HG03108 (cell line): ENCODE results near the gene ANKZF1.

ENCODE experiments used
- ATAC-seq: cut with Tn5 transposase; IDR thresholded peaks from one replicate; pipeline ENCODE4 v1.9.1; 2021; ENCODE audit warnings: moderate library complexity; ENCODE audit not compliant: unreplicated experiment

Gene ANKZF1

DNA sequence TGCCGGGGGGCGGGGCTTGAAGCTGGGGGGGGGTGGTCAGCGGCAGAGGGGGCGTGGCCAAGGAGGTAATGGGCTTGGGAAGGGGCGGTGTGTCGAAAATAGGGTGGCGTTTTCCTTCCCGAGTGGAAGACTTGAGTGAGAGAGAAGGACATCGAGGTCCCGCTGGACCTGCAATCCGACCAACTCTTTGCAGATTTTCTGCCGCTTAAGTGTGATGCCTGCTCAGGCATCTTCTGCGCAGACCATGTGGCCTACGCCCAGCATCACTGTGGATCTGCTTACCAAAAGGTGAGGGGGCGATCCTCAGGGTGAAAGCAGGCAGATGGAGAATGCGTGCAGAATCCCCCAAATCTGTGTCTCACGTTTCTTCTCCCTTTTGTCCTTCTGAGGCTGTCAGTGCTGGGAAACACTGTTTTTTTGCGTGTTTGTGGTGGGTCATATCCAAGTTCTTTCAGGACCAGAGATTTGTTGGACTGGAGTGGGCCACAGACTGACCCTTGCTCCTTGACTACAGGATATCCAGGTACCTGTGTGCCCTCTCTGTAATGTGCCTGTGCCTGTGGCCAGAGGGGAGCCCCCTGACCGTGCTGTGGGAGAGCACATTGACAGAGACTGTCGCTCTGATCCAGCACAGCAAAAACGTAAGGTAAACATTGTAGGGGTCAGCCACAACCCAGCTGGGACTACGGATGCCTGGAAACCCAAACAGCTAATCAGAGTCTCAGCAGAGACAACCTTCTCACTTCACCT lies 22.3 kb upstream of the ANKZF1 start:
- ATAC-seq: no peak

DNA sequence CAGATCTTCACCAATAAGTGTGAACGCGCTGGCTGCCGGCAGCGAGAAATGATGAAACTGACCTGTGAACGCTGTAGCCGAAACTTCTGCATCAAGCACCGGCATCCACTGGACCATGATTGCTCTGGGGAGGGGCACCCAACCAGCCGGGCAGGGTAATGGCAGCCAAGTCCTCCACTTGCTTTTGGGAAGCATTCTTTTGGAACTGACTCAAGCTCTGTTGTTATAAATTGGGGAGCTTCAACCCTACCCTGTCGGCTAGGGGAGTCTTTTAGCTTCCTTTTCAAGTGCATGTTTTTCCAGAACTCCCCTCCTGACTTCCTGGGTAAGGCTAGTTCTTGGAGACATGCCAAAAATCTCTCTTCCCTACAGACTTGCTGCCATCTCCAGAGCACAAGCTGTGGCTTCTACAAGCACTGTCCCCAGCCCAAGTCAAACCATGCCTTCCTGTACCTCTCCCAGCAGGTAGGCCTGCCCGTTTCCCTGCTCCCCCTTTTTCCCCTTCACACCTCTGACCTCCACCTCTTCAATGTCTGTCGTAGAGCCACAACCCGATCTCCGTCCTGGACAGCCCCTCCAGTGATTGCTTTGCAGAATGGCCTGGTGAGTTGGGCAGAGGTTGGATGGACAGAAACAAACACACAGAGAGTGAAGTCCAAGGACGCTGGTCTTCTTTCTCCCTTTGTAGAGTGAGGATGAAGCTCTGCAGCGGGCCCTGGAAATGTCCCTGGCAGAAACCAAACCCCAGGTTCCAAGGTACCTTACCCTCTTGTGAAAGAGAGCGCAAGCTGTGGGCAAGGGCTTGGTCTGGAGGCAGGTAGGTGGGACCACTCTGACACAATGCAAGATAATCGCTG lies 21.5 kb upstream of the ANKZF1 start:
- ATAC-seq: no peak

DNA sequence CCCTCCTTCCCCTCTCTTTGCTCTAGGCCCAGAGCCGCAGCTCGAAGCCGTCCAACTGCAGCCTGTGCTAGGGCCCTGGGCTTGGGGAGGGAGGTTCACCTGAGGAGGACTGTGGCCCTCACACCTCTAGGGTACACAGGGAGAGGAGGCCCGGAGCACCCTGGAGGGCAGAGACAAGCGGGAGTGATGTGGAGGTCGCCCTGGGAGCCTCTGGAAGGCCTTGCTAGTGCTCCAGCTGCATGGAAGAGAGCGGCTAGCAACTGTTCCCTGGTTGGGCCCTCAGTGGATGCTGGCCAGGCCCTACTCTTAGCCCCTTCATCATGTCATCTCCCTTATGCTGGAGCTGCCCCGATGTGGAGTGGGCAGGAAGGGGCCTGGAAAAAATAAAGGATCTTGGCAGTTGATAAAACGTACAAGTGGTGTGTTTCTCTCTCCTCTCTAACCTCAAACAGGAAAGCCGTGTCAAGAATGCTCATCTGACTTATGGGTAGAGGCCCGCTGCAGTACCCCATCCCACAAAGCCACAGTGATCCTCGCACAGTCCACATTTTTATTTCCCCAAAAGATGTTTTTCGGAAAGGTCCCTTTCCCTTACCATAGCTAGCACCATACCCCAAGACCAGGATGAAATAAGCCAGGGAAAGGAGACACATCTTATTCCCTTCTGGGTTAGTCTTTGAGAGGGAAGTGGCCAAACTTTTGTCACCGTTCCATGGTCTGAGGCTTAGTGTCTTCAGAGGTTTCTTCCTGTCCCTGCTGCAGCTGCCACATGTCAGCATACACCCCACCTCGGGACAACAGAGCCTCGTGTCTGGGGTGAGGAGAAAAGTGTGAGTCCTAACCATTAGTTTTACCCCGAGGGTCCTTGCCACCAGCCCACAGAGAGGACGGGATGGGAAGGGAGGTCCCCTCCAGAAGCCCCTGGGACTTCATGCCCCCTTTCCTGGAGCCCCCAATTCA lies 20.1 kb upstream of the ANKZF1 start:
- ATAC-seq: no peak

DNA sequence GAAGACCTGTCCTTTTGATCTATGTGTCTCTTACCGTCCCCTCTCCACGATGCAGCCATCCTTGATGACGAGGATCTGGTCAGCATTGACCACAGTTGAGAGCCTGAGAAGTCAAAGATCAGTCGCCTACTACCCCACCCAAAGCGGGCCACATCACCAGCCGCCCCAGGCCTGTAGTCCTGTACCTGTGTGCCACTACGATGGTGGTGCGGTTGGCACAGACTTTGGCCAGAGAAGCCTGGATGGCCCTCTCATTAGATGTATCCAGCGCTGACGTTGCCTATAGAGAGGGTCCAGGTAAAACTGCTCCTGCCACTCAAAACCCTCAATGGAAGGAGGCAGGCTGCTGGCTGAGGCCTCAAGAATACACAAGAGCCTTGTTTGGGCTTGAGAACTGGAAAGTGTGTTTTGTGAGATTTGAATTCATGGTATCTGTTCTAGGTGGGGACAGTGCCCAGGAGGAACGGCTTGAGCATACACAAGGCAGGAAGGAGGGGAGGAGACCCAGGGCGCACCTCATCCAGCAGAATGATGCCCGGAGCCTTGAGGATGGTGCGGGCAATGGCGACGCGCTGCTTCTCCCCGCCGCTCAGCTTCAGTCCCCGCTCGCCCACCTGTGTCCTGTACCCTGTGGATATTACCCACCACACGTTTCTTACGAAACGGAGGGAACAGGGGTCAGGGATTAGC lies 19.3 kb upstream of the ANKZF1 start:
- no peak for ATAC-seq

DNA sequence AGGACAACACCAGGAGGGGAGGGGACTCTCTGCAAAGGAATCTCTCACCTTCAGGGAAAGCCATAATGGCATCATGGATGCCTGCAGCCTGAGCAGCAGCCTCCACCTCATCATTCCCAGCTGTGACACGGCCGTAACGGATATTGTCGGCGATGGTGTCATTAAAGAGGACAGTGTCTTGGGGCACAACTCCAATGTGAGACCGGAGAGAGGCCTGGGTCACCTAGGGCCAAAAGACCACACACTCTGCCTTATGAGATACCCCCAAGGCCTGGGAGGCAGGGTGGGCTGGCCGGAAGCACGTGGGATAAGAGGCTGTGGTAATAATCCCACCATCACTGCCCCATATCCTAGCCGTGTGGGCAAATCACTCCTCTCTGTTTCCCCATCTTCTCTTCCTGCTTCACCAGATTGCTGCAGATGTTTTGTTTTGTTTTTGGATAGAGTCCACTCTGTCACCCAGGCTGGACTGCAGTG lies 18.7 kb upstream of the ANKZF1 start:
- ATAC-seq: no peak

DNA sequence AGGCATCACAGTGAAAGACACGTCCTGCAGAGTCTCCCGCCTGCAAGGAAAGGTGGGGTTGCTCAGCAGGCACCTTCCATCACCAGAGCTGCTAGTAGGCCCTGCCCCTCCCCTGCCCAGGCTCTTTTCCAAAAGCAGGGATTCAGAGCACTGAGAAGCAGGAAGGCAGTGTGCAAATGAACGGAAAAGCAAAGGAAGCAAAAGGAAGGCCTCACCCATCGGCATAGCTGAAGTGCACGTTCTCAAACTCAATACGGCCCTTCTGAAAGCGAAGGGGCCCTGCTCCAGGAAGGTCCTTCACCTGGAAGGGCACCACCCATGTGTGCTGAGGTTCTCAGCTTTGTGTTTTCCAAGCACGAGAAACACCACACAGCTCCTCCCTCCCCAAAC lies 16.6 kb upstream of the ANKZF1 start:
- ATAC-seq: no peak

DNA sequence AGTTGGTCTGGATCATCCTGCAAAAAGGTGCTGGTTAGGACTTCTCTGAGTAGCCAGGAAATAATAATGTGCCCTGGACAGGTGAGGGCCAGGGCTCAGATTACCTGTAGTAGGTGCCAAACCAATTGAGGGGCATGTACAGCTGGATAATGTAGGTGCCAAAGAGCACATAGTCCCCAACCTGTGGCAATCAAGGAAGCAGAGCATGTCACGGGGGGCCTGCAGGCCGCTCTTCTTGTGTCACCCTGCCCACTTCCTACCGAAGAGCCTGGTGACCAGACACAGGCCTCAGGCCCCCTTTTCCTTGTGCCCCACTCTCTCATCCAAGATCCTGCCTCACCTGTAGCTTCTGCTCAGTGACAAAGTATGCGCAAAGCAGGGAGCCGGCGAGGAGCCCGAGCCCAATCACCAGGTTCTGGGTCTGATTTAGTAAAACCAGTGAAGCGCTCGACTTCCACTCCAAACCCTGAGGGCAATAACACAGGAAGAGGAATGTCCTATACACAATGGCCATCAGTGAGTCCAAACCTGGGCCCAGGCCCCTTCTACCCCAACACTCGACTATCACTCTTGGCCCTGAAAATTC lies 16.0 kb upstream of the ANKZF1 start:
- no peak for ATAC-seq

DNA sequence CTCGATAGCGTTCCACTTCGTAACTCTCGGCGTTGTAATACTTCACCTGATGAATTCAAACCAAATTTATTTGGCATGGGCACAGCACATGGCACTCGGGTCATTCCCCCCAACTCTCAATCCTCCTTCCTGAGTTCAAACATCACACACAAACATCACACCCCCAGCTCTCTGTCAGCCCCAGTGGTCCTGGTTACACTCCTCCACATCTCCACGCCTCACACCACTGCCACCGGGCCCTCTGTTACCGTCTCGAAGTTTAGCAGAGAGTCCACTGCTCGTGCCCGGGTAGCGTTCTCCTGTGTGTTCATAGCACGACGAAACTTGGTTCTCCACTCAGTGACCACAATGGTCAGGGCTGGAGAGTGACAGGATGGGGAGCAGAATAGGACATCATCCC lies 15.5 kb upstream of the ANKZF1 start:
- no peak for ATAC-seq

DNA sequence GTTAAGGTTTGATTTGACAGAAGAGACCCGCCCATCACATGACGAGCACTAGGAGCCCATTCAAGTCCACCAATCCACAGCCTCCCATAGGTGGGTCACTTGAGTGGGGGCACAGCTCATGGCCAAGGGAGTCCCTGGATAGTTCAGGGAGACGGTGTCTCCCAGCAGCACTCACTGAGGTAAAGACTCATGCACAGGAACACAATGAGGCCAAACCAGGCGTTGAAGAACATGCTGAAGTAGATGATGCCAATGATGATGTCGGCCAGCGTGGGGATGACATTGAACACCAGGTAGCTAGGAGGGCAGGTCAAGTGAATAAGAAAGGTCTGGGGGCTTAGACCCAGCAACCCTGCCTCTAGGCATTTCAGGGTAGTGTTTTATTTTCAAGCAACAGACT lies 14.8 kb upstream of the ANKZF1 start:
- ATAC-seq: no peak

DNA sequence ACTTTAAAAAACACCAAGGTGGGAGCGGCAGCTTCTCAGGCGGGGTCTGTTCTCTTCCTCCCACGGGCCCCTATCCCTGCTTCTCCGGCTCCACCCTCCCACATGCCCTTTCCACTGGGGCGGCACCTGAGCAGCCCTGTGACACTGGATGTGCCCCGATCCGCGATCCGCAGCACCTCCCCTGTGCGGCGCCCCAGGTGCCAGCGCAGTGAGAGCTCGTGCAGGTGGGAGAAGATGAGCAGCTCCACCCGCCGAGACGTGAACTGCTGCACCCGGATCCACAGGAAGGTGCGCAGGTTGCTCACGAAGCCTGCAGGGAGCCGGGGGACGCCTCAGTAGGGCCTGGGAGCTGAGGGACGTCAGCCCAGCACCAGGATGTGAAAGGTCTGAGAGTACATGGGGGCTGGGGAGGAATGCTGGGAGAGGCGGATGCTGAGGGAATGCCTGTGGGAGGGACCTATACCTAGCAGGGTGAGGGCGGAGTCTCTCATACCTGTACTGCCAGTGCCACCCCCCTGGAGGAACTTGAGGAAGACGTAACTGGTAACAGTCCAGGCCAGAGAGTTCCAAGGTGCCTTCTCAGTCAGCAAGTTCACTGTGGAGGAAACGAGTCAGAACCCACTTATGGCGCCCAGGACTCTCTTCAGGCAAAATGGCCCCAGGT lies 13.6 kb upstream of the ANKZF1 start:
- ATAC-seq: no peak

DNA sequence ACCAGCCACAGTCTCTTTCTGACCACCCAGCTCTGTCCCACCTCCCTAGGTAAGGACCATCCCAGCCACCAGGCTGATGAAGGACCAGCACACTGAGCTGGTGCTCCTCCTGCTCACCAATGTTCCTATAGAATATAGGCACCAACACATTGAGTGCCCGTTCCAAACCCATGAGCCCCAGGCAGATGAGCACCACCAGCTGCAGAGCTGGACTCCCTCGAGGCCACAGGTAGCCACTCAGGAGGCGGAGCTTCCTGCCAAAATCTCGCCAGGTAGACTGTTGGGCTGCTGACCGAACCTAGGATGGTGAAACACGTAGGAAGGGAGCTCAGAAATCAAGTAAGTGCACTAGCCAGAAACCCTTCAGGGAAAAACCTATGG lies 13.1 kb upstream of the ANKZF1 start:
- no peak for ATAC-seq

DNA sequence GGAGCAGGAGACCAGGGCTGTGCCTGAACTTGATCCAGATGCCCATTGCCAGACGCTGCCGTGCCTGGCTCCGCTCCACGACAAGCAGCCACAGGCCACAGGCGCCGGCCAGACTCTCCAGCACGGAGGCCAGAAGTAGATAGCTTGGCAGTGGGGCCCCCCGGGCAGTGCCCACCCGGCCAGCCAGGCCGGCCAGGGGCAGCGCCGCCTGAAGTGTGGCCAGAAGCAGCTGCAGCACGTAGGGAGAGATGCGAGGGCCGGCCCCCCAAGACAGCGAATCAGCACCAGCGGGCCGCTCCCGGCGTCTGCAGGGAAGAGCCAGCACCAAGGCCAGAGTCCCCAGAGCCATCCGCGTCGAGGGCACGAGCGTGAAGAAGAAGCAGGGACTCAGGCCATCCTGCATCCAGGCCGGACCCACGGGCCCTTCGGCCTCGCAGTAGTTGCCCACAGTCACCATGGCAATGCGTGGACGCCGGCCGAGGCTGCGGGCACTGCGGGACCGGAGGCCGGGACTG lies 11.3 kb upstream of the ANKZF1 start:
- ATAC-seq: peak; percentile 19

DNA sequence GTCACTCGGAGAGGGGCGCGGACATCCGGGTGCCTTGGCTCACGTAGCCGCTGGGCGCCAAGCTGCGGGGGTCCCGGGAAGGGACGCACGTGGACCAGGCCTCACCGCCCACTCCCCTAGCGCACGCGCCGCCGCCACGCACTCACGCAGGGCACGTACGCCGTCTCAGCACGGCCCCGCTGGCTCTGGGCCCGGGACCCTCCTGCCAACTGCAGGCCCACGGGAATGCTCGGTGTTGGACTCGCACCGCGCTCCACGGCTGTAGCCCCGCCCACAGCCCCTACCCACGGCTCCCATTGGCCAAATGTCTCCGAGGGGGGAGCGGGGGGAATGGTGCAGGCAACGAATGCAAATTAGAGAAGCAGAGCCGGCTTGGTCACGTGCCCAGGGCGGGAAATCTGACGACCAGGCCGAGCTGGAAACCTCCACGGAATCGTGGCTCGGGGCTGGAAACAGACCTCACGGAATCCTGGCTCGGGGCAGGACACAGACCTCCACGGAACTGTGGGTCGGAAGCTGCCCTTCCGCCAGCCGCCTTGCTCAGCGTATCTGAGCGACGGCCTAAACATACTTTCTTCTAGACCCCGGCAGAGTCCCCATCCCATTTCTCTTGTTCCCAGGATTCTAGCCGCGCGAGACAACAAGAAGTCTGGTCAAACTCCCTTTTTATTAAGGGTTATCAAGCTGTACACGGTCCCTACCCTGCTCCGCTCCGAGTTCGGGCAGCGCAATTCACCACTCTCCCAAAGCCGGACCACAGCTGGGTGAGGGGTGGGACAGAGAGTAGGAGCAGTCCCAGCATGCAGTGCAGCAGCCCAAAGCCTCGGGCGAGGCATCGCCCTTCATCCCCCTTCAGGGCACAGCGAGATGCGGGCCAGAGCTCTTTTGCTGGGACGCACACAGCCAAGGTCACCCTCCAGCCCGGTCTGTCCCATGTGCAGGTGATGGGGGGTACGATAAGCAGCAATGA lies 10.6 kb upstream of the ANKZF1 start, which contains the start of gene ABCB6:
Gene ABCB6 (minus strand): TSS at position 227 of the 970 bp plus-strand sequence. CDS start 285 bp downstream, outside the sequence.
- peak; percentile 68 for ATAC-seq

DNA sequence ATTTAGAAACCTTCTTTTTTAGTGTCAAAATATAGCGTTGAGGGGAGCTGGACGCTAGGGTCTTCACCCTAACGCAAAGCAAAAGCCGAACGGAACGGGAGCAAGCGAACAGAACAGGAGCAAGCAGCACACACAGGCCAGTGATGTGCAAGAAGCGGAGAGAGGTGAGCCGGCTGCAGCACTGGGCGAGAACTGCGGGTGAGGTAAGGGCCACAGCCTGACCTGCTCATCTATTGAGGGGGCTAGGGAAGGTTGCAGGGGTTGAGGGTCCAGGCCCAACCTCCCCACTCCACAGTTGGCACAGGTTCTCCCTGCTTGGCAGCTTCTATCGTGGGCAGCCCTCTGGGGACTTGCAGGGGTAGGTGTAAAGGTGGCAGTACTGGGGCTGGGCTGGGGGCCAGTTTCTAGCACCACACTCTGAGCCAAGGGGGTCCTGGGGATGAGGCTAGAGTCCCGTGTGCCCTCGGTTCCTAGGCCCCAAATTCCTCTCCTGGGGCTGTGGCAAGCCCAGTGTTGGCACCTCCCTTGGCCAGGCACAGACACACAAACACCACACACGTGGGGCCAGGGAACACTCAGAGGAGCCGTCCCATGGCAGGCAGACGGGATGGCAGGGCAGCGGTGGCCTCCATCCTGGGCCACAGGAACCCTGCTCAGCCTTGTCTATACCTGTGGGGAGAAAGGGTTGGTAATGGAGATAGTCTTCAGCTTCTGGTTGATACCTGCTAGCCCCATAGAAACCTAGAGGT lies 9.6 kb upstream of the ANKZF1 start:
- ATAC-seq: no peak

DNA sequence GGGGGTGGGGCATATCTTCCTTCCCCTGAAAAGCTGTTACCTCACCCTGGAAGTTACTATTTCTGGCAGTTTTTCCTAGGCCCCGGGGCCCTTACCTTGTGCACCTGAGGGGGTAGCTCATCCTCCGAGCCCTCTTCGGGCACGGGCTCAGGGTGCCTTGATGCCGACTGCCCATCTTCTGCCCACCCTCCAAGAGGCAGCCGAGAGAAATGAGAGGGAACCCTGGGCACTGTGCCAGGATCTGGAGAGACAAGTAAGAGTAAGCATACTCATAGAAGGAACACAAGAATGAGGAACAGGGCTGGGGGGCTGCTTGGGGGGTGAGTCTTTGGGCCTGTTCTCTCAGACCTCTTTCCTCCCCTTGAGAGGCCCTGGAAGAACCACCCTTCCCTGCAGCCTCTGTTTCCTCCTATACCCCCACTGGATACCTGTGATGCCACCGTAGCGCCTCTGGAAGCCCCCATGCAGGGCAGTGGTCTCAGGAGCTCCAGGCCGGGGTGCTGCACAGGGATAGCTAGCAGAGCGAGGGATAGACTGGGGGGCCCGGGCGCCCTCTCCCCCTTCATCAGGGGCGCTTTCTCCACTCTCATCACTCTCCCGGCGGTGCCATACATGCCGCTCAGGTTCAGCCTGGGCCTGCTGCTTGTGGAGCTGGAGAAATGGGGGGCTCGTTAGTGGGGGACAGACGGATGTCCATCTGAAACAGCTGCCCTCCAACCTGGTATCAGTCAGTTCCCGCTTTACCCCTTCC lies 8.8 kb upstream of the ANKZF1 start:
- no peak for ATAC-seq

DNA sequence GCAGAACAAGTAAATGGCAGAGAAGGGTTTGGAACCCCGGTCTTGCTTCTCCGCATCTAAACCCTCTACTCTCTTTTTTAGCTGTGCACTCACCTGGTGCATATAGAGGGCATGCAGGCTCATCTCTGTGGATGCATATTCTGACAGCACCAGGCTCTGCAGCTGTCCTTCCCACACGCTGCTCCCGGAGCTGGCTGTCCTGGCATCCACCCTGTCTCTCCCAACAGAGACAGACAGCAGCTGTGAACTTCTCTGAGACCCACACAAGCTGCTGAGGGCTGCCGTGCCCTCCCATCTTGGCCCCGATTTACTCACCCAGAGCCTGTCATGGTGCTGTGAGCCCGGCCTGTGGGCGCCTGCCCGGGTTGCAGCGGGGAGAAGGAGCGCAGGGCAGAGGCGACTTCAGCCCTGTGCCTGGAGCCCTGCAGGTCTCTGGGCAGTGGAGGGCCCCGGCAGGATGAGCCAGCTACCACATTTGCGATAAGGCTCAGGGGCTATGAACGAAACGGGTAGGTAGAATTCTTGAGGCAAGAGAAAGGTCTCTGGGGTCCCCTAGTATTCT lies 7.6 kb upstream of the ANKZF1 start:
- ATAC-seq: no peak
